ENCODE results near the gene NCOA6.

DNA sequence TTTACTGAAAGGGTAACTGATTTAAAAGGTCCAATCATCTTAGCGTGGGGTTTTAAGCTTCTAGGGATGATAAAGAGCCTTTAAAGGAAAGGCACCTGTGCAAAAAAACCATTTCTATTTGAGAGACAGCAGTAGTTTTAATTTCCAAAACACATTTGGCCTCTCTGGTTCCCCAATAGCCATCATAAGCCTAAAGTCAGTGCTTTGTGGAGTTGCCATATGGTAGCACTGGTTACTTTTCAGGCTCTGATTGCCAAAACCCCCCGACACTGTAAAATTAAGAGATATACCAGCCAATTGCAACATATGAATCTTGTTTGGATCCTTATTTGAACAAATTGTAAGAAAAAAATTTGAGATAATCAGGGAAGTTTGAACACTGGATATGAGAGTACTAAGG is 76.7 kb downstream of the NCOA6 start:
- TF ChIP-seq POLR2A (IDR thresholded peaks at IDR 0.05), result no peak
- TF ChIP-seq, protein P1, sequence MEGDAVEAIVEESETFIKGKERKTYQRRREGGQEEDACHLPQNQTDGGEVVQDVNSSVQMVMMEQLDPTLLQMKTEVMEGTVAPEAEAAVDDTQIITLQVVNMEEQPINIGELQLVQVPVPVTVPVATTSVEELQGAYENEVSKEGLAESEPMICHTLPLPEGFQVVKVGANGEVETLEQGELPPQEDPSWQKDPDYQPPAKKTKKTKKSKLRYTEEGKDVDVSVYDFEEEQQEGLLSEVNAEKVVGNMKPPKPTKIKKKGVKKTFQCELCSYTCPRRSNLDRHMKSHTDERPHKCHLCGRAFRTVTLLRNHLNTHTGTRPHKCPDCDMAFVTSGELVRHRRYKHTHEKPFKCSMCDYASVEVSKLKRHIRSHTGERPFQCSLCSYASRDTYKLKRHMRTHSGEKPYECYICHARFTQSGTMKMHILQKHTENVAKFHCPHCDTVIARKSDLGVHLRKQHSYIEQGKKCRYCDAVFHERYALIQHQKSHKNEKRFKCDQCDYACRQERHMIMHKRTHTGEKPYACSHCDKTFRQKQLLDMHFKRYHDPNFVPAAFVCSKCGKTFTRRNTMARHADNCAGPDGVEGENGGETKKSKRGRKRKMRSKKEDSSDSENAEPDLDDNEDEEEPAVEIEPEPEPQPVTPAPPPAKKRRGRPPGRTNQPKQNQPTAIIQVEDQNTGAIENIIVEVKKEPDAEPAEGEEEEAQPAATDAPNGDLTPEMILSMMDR (IDR thresholded peaks at IDR 0.05), result no peak
- no peak for TF ChIP-seq POLR2AphosphoS5 (IDR thresholded peaks at IDR 0.05; ENCODE audit: insufficient read depth in 1 of 2, low read depth in 1 of 2)
